ENCODE results near the gene AKAP14. TPM values are rescaled to one million over a fixed set of nuclear protein-coding genes. Genes with fewer than 3 reads are reported as not detected.
A peak's percentile ranks its signal among the peaks of the same experiment; 100 is the strongest.
"Not testable (repeated sequence)": the region's sequence is repeated elsewhere in the genome, so short reads cannot be mapped to it uniquely, and the experiment has no call there.

Gene AKAP14
- total RNA-seq, 1 donor from 2014 or later: not detected

DNA sequence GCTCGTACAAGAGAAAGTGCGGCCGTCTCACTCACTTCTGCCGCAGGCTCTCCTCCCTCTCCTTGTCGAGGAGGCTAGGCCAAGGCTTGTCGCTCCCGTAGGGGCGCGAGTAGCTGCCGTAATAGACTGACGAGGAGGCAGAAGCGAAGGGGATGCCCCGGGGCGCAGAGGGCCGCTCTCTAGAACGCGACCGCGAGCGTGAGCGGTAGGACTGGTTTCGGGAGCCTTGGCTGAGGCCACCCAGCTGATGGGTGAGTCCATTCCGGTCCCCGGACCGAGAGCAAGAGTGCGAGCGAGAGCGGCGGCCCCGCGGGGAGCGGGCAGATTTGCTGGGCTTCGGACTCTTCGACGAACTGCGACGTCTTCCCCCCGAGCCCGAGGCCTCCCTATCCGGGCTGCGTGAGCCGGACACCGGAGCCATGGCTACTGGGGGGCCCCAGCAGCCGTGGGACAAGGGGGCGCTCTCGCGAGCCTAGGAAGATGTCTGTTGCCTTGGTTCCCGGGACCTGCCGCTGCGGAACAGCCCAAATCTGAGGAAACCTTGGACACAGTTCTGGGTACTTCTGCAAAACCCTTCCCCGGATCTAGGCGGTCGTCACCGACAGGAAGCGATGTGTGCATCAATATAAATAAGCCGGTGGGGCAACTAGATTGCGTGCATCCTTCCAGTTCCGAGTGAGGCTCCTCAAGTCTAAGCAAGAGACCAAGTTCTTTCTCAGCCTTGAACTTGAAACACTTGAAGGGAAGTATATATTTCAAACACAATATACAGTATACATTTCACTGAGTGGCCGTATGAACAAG is 47.7 kb downstream of the AKAP14 start, which contains the start of gene NKAP:
Gene NKAP, minus strand, starts transcription at position 567 of the 804 bp plus-strand sequence. Its CDS starts 146 bp downstream, at position 421.
- Mint-ChIP-seq H3K9me3 (ENCODE audit: unreplicated experiment) (no peaks in the 10 kb centered on the region), H3K27me3 (ENCODE audit: unreplicated experiment) (peaks cover 4% of the 10 kb centered on the region)

DNA sequence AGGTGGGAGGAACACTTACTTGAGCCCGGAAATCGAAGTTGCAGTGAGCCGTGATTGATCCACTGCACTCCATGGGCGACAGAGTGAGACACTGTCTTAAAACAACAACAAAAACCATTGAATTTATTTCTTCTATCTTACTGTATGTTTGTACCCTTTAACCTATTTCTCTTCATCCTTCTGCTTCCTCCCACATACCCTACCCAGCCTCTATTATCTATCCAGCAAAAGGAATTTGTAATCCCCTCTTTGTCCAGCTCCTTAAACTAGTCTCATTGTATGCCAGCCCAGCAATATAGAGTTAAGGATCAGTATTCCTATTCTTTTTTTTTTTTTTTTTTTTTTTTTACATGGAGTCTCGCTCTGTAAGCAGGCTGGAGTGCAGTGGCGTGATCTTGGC is 49.8 kb downstream of the AKAP14 start:
- TF ChIP-seq, protein P1, sequence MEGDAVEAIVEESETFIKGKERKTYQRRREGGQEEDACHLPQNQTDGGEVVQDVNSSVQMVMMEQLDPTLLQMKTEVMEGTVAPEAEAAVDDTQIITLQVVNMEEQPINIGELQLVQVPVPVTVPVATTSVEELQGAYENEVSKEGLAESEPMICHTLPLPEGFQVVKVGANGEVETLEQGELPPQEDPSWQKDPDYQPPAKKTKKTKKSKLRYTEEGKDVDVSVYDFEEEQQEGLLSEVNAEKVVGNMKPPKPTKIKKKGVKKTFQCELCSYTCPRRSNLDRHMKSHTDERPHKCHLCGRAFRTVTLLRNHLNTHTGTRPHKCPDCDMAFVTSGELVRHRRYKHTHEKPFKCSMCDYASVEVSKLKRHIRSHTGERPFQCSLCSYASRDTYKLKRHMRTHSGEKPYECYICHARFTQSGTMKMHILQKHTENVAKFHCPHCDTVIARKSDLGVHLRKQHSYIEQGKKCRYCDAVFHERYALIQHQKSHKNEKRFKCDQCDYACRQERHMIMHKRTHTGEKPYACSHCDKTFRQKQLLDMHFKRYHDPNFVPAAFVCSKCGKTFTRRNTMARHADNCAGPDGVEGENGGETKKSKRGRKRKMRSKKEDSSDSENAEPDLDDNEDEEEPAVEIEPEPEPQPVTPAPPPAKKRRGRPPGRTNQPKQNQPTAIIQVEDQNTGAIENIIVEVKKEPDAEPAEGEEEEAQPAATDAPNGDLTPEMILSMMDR (IDR thresholded peaks at IDR 0.05; ENCODE audit: unreplicated experiment): no peak
- no peaks in the 10 kb centered on the region for H3K9me3 Mint-ChIP-seq (ENCODE audit: unreplicated experiment)
- no peak overlapping the region for H3K4me3 Mint-ChIP-seq (ENCODE audit: unreplicated experiment)
- peaks cover 10% of the 10 kb centered on the region for H3K4me1 Mint-ChIP-seq (ENCODE audit: unreplicated experiment)
- H3K36me3 Mint-ChIP-seq (ENCODE audit: low read depth, unreplicated experiment): peaks cover 4% of the 10 kb centered on the region
- H3K27me3 Mint-ChIP-seq (ENCODE audit: unreplicated experiment): peaks cover 4% of the 10 kb centered on the region
- DNase-seq (ENCODE audit: low spot score): no peak
- H3K27ac Mint-ChIP-seq (ENCODE audit: unreplicated experiment): no peak overlapping the region

More for the DNA sequence above, 47.7 kb downstream of the AKAP14 start, which contains the start of gene NKAP:
- peak; percentile 71 for DNase-seq (ENCODE audit: low spot score)
- peak within 1 kb of the TSS; percentile 93 for H3K27ac Mint-ChIP-seq (ENCODE audit: unreplicated experiment)
- peaks cover 4% of the 10 kb centered on the region for H3K36me3 Mint-ChIP-seq (ENCODE audit: low read depth, unreplicated experiment)
- TF ChIP-seq, protein P1 (IDR thresholded peaks at IDR 0.05; ENCODE audit: unreplicated experiment): no peak
- peak within 1 kb of the TSS; percentile 99 for H3K4me3 Mint-ChIP-seq (ENCODE audit: unreplicated experiment)
- peaks cover 10% of the 10 kb centered on the region for H3K4me1 Mint-ChIP-seq (ENCODE audit: unreplicated experiment)

DNA sequence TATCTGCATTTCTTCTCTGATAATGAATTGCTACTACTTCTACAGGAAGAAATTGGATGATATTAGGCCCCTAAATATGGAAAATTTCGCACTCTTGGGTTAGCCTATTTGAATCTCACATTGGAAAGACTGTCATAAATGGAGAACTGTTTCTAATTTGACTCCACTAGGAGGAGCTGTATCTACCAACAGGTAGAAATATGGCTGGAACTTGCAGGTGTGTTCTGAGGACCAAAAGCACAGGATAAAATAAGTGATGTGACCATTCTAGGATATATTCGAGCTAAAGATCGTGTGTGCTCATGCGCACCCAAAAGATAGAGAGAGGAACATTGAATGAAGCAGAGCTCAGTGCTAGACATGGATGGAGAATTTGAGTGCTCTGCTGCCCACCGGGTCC is 52.7 kb downstream of the AKAP14 start:
- TF ChIP-seq, protein P1 (IDR thresholded peaks at IDR 0.05; ENCODE audit: unreplicated experiment): no peak
- Mint-ChIP-seq H3K4me1 (ENCODE audit: unreplicated experiment) (no peaks in the 10 kb centered on the region), H3K4me3 (ENCODE audit: unreplicated experiment) (no peak overlapping the region), H3K27ac (ENCODE audit: unreplicated experiment) (no peak overlapping the region), H3K9me3 (ENCODE audit: unreplicated experiment) (no peaks in the 10 kb centered on the region), H3K36me3 (ENCODE audit: low read depth, unreplicated experiment) (no peaks in the 10 kb centered on the region), H3K27me3 (ENCODE audit: unreplicated experiment) (no peaks in the 10 kb centered on the region)
- DNase-seq (ENCODE audit: low spot score): no peak

- H3K27me3 Mint-ChIP-seq (ENCODE audit: unreplicated experiment): peaks cover 1% of the 10 kb centered on the region
- DNase-seq (ENCODE audit: low spot score): no peak
- H3K4me3 Mint-ChIP-seq (ENCODE audit: unreplicated experiment): no peak overlapping the region
- H3K36me3 Mint-ChIP-seq (ENCODE audit: low read depth, unreplicated experiment): no peaks in the 10 kb centered on the region
- H3K4me1 Mint-ChIP-seq (ENCODE audit: unreplicated experiment): no peaks in the 10 kb centered on the region
- TF ChIP-seq, protein P1 (IDR thresholded peaks at IDR 0.05; ENCODE audit: unreplicated experiment): no peak
- no peaks in the 10 kb centered on the region for H3K9me3 Mint-ChIP-seq (ENCODE audit: unreplicated experiment)
- H3K27ac Mint-ChIP-seq (ENCODE audit: unreplicated experiment): no peak overlapping the region
Observed at GRCh38 chrX:119954374-119954773, 58.7 kb downstream of the AKAP14 start.

- not testable (repeated sequence) for H3K27me3 Mint-ChIP-seq (ENCODE audit: unreplicated experiment); H3K4me1 Mint-ChIP-seq (ENCODE audit: unreplicated experiment); H3K27ac Mint-ChIP-seq (ENCODE audit: unreplicated experiment); H3K4me3 Mint-ChIP-seq (ENCODE audit: unreplicated experiment); DNase-seq (ENCODE audit: low spot score); H3K9me3 Mint-ChIP-seq (ENCODE audit: unreplicated experiment); H3K36me3 Mint-ChIP-seq (ENCODE audit: low read depth, unreplicated experiment)
Observed at GRCh38 chrX:119955807-119956570, 60.3 kb downstream of the AKAP14 start.
